Measurements from ENCODE around the gene MRPL43. TPM values are rescaled to one million over a fixed set of nuclear protein-coding genes. Genes with fewer than 3 reads are reported as not detected.
"Not testable (repeated sequence)": the region's sequence is repeated elsewhere in the genome, so short reads cannot be mapped to it uniquely, and the experiment has no call there.

The MRPL43 gene
- total RNA-seq, result 18.9 TPM

- H3K27me3 ChIP-seq (ENCODE audit: insufficient read depth, low read length), result no peaks in the 10 kb centered on the region
- H3K4me3 ChIP-seq (ENCODE audit: low read length), result peak within 1 kb of the TSS; percentile 93
- no peaks in the 10 kb centered on the region for H3K9me3 ChIP-seq (ENCODE audit: low read depth, low read length)
- peaks cover 22% of the 10 kb centered on the region for H3K4me1 ChIP-seq (ENCODE audit: insufficient read depth, low read length)
These were observed at the start of gene MRPL43, which contains the start of gene TWNK for GRCh38 chr10:100986952-100987684. MRPL43 (minus strand) TSS chr10:100987497; CDS start chr10:100987443, 54 bp downstream. TWNK (plus strand) TSS chr10:100987543; CDS start chr10:100988211, 668 bp downstream.

GRCh38 chr10:101036726-101037125 lies 49.4 kb upstream of the MRPL43 start:
- H3K9me3 ChIP-seq (ENCODE audit: low read depth, low read length), result no peaks in the 10 kb centered on the region
- H3K4me1 ChIP-seq (ENCODE audit: insufficient read depth, low read length), result peaks cover 25% of the 10 kb centered on the region
- no peak overlapping the region for H3K4me3 ChIP-seq (ENCODE audit: low read length)
- no peaks in the 10 kb centered on the region for H3K27me3 ChIP-seq (ENCODE audit: insufficient read depth, low read length)

- H3K4me3 ChIP-seq (ENCODE audit: low read length), result no peak overlapping the region
- no peaks in the 10 kb centered on the region for H3K27me3 ChIP-seq (ENCODE audit: insufficient read depth, low read length)
- H3K4me1 ChIP-seq (ENCODE audit: insufficient read depth, low read length), result peaks cover 19% of the 10 kb centered on the region
- H3K9me3 ChIP-seq (ENCODE audit: low read depth, low read length), result no peaks in the 10 kb centered on the region
These were observed 48.8 kb upstream of the MRPL43 start for GRCh38 chr10:101035916-101036702.

GRCh38 chr10:101035314-101035713 lies 48.0 kb upstream of the MRPL43 start:
- no peaks in the 10 kb centered on the region for H3K9me3 ChIP-seq (ENCODE audit: low read depth, low read length)
- no peaks in the 10 kb centered on the region for H3K27me3 ChIP-seq (ENCODE audit: insufficient read depth, low read length)
- peaks cover 23% of the 10 kb centered on the region for H3K4me1 ChIP-seq (ENCODE audit: insufficient read depth, low read length)
- no peak overlapping the region for H3K4me3 ChIP-seq (ENCODE audit: low read length)

GRCh38 chr10:101034404-101034803 lies 47.1 kb upstream of the MRPL43 start:
- H3K4me3 ChIP-seq (ENCODE audit: low read length); H3K27me3 ChIP-seq (ENCODE audit: insufficient read depth, low read length); H3K9me3 ChIP-seq (ENCODE audit: low read depth, low read length): not testable (repeated sequence)
- H3K4me1 ChIP-seq (ENCODE audit: insufficient read depth, low read length), result peaks cover 26% of the 10 kb centered on the region

GRCh38 chr10:101033276-101033675 lies 46.0 kb upstream of the MRPL43 start:
- H3K4me1 ChIP-seq (ENCODE audit: insufficient read depth, low read length), result peaks cover 31% of the 10 kb centered on the region
- no peaks in the 10 kb centered on the region for H3K9me3 ChIP-seq (ENCODE audit: low read depth, low read length)
- no peak overlapping the region for H3K4me3 ChIP-seq (ENCODE audit: low read length)
- no peaks in the 10 kb centered on the region for H3K27me3 ChIP-seq (ENCODE audit: insufficient read depth, low read length)

- no peaks in the 10 kb centered on the region for H3K9me3 ChIP-seq (ENCODE audit: low read depth, low read length)
- H3K4me1 ChIP-seq (ENCODE audit: insufficient read depth, low read length), result peaks cover 31% of the 10 kb centered on the region
- H3K4me3 ChIP-seq (ENCODE audit: low read length), result peak overlapping the region; percentile 81
- H3K27me3 ChIP-seq (ENCODE audit: insufficient read depth, low read length), result no peaks in the 10 kb centered on the region
These were observed 45.4 kb upstream of the MRPL43 start for GRCh38 chr10:101032637-101033224.

GRCh38 chr10:101031796-101032636 lies 44.7 kb upstream of the MRPL43 start:
- H3K9me3 ChIP-seq (ENCODE audit: low read depth, low read length), result no peaks in the 10 kb centered on the region
- H3K4me3 ChIP-seq (ENCODE audit: low read length), result peak overlapping the region; percentile 81
- no peaks in the 10 kb centered on the region for H3K27me3 ChIP-seq (ENCODE audit: insufficient read depth, low read length)
- H3K4me1 ChIP-seq (ENCODE audit: insufficient read depth, low read length), result peaks cover 34% of the 10 kb centered on the region

- H3K4me1 ChIP-seq (ENCODE audit: insufficient read depth, low read length), result peaks cover 34% of the 10 kb centered on the region
- no peaks in the 10 kb centered on the region for H3K9me3 ChIP-seq (ENCODE audit: low read depth, low read length)
- H3K4me3 ChIP-seq (ENCODE audit: low read length), result peak within 1 kb of the TSS; percentile 81
- H3K27me3 ChIP-seq (ENCODE audit: insufficient read depth, low read length), result no peaks in the 10 kb centered on the region
These were observed 44.0 kb upstream of the MRPL43 start, which contains the start of the genes PDZD7 and SFXN3 for GRCh38 chr10:101031128-101031795. PDZD7 (minus strand) TSS chr10:101031129; CDS start chr10:101030219, 910 bp downstream. SFXN3 (plus strand) TSS chr10:101031234; CDS start chr10:101034695, 3,461 bp downstream.

- H3K9me3 ChIP-seq (ENCODE audit: low read depth, low read length), result no peaks in the 10 kb centered on the region
- H3K4me1 ChIP-seq (ENCODE audit: insufficient read depth, low read length), result peaks cover 34% of the 10 kb centered on the region
- H3K4me3 ChIP-seq (ENCODE audit: low read length), result peak overlapping the region; percentile 81
- H3K27me3 ChIP-seq (ENCODE audit: insufficient read depth, low read length), result no peaks in the 10 kb centered on the region
These were observed 43.3 kb upstream of the MRPL43 start for GRCh38 chr10:101030496-101031127.

- no peaks in the 10 kb centered on the region for H3K9me3 ChIP-seq (ENCODE audit: low read depth, low read length)
- no peaks in the 10 kb centered on the region for H3K27me3 ChIP-seq (ENCODE audit: insufficient read depth, low read length)
- H3K4me1 ChIP-seq (ENCODE audit: insufficient read depth, low read length), result peaks cover 34% of the 10 kb centered on the region
- no peak overlapping the region for H3K4me3 ChIP-seq (ENCODE audit: low read length)
These were observed 42.4 kb upstream of the MRPL43 start for GRCh38 chr10:101029520-101030295.

- Histone ChIP-seq H3K4me1 (ENCODE audit: insufficient read depth, low read length) (peaks cover 34% of the 10 kb centered on the region), H3K27me3 (ENCODE audit: insufficient read depth, low read length) (no peaks in the 10 kb centered on the region), H3K9me3 (ENCODE audit: low read depth, low read length) (no peaks in the 10 kb centered on the region), H3K4me3 (ENCODE audit: low read length) (no peak overlapping the region)
These were observed 41.4 kb upstream of the MRPL43 start for GRCh38 chr10:101028446-101029337.
